ENCODE results near the gene LRSAM1. TPM values are rescaled to one million over a fixed set of nuclear protein-coding genes. Genes with fewer than 3 reads are reported as not detected.

LRSAM1 gene
- polyA plus RNA-seq, 1 donor: 17.5 TPM

DNA sequence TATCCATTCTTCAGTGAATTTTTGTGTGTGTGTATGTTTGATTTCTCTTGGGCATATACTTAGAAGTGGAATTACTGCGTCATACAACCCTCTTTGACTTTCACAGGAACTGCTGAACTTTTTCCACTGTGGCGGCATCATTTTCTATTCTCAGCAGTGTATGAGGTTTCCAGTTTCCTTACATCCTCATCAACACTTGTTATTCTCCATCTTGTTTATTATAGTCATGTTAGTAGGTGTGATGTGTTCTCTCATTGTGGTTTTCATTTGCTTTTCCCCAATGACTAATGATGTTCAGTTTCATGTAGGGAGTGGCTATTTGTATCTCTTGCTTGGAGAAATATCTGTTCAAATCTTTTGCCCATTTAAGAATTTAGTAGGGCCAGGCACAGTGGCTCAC lies 24.6 kb upstream of the LRSAM1 start:
- no peak for DNase-seq
- no peak overlapping the region for H3K4me3 ChIP-seq (ENCODE audit: low read length)
- peaks cover 7% of the 10 kb centered on the region for H3K4me1 ChIP-seq (ENCODE audit: control insufficient read depth, insufficient read depth, low read length)
- peaks cover 26% of the 10 kb centered on the region for H3K36me3 ChIP-seq (ENCODE audit: control insufficient read depth, insufficient read depth, low read length)
- no peak overlapping the region for H3K27ac ChIP-seq (ENCODE audit: low read length)
- WGBS (ENCODE audit: insufficient coverage, low lambda C conversion rate): 80% methylated on average over 1 of the region's 2 CpGs
- H3K9me3 ChIP-seq (ENCODE audit: control insufficient read depth, low read depth, low read length): no peaks in the 10 kb centered on the region
- no peaks in the 10 kb centered on the region for H3K27me3 ChIP-seq (ENCODE audit: control insufficient read depth, insufficient read depth, low read length)

GRCh38 chr9:127428348-127428747 lies 23.0 kb upstream of the LRSAM1 start:
- Histone ChIP-seq H3K9me3 (ENCODE audit: control insufficient read depth, low read depth, low read length) (no peaks in the 10 kb centered on the region), H3K36me3 (ENCODE audit: control insufficient read depth, insufficient read depth, low read length) (peaks cover 30% of the 10 kb centered on the region), H3K27me3 (ENCODE audit: control insufficient read depth, insufficient read depth, low read length) (no peaks in the 10 kb centered on the region), H3K4me1 (ENCODE audit: control insufficient read depth, insufficient read depth, low read length) (no peaks in the 10 kb centered on the region), H3K4me3 (ENCODE audit: low read length) (no peak overlapping the region), H3K27ac (ENCODE audit: low read length) (no peak overlapping the region)
- no peak for DNase-seq
- no CpG with 5 or more reads among the region's 3 CpGs for WGBS (ENCODE audit: insufficient coverage, low lambda C conversion rate)

- Histone ChIP-seq H3K27me3 (ENCODE audit: control insufficient read depth, insufficient read depth, low read length) (no peaks in the 10 kb centered on the region), H3K27ac (ENCODE audit: low read length) (no peak overlapping the region), H3K4me1 (ENCODE audit: control insufficient read depth, insufficient read depth, low read length) (no peaks in the 10 kb centered on the region), H3K9me3 (ENCODE audit: control insufficient read depth, low read depth, low read length) (no peaks in the 10 kb centered on the region), H3K4me3 (ENCODE audit: low read length) (no peak overlapping the region), H3K36me3 (ENCODE audit: control insufficient read depth, insufficient read depth, low read length) (peaks cover 50% of the 10 kb centered on the region)
- no peak for DNase-seq
- WGBS (ENCODE audit: insufficient coverage, low lambda C conversion rate): 100% methylated on average over 2 of the region's 8 CpGs
Observed at GRCh38 chr9:127430415-127430814, 20.9 kb upstream of the LRSAM1 start.

DNA sequence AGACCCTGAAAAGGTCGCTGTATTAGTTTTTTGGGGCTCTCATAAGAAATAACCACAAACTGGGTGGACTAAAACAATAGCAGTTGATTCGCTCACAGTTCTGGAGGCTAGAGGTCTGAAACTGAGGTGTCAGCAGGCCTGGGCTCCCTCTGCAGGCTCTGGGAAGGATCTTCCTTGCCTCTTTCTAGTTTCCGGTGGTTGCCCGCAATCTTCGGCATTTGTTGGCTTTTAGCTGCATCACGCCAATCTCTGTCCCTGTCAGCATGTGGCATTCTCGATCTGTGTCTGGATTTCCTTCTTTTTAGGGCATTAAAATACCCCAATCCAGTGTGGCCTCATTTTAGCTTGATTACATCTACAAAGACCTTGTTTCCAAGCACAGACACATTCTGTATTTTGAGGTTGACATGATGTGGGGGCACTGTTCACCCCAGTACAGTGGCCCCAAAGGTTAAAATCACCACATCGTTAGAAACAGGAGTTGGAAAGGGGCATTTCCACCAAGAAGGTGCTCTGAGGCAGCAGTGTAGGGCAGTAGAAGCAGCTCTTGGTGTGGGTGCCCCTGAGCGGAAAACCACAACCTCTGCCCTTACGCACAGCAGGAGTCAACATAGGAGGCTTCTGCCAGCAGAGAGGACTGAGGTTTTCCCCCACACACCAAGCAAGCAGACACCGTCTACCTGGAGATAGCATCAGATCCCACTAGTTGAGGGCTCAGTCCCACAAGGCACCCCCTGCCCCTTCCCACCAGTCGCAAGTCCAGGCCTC lies 13.6 kb upstream of the LRSAM1 start:
- Histone ChIP-seq H3K4me3 (ENCODE audit: low read length) (no peak overlapping the region), H3K36me3 (ENCODE audit: control insufficient read depth, insufficient read depth, low read length) (peaks cover 79% of the 10 kb centered on the region), H3K27ac (ENCODE audit: low read length) (no peak overlapping the region), H3K27me3 (ENCODE audit: control insufficient read depth, insufficient read depth, low read length) (no peaks in the 10 kb centered on the region), H3K9me3 (ENCODE audit: control insufficient read depth, low read depth, low read length) (no peaks in the 10 kb centered on the region), H3K4me1 (ENCODE audit: control insufficient read depth, insufficient read depth, low read length) (no peaks in the 10 kb centered on the region)
- WGBS (ENCODE audit: insufficient coverage, low lambda C conversion rate): 83% methylated on average over 3 of the region's 12 CpGs
- no peak for DNase-seq

GRCh38 chr9:127438394-127438793 lies 12.9 kb upstream of the LRSAM1 start:
- Histone ChIP-seq H3K27ac (ENCODE audit: low read length) (no peak overlapping the region), H3K36me3 (ENCODE audit: control insufficient read depth, insufficient read depth, low read length) (peaks cover 75% of the 10 kb centered on the region), H3K4me3 (ENCODE audit: low read length) (no peak overlapping the region), H3K27me3 (ENCODE audit: control insufficient read depth, insufficient read depth, low read length) (no peaks in the 10 kb centered on the region), H3K9me3 (ENCODE audit: control insufficient read depth, low read depth, low read length) (no peaks in the 10 kb centered on the region), H3K4me1 (ENCODE audit: control insufficient read depth, insufficient read depth, low read length) (no peaks in the 10 kb centered on the region)
- no peak for DNase-seq
- no CpG with 5 or more reads among the region's 9 CpGs for WGBS (ENCODE audit: insufficient coverage, low lambda C conversion rate)

DNA sequence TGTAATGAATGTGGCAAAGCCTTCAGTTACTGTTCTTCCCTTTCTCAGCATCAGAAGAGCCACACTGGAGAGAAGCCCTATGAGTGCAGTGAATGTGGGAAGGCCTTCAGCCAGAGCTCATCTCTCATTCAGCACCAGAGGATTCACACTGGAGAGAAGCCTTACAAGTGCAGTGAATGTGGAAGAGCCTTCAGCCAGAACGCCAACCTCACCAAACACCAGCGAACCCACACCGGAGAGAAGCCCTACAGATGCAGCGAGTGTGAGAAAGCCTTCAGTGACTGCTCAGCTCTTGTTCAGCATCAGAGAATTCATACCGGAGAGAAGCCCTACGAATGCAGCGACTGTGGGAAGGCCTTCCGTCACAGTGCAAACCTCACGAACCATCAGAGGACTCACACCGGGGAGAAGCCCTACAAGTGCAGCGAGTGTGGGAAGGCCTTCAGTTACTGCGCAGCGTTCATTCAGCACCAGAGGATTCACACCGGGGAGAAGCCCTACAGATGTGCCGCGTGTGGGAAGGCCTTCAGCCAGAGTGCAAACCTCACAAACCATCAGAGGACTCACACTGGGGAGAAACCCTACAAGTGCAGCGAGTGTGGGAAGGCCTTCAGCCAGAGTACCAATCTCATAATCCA lies 6.9 kb upstream of the LRSAM1 start:
- no peak for DNase-seq
- Histone ChIP-seq H3K36me3 (ENCODE audit: control insufficient read depth, insufficient read depth, low read length) (peaks cover 76% of the 10 kb centered on the region), H3K27me3 (ENCODE audit: control insufficient read depth, insufficient read depth, low read length) (no peaks in the 10 kb centered on the region), H3K27ac (ENCODE audit: low read length) (no peak overlapping the region), H3K9me3 (ENCODE audit: control insufficient read depth, low read depth, low read length) (no peaks in the 10 kb centered on the region), H3K4me3 (ENCODE audit: low read length) (no peak overlapping the region), H3K4me1 (ENCODE audit: control insufficient read depth, insufficient read depth, low read length) (no peaks in the 10 kb centered on the region)
- WGBS (ENCODE audit: insufficient coverage, low lambda C conversion rate): no CpG with 5 or more reads among the region's 17 CpGs

- Histone ChIP-seq H3K27ac (ENCODE audit: low read length) (no peak overlapping the region), H3K36me3 (ENCODE audit: control insufficient read depth, insufficient read depth, low read length) (peaks cover 78% of the 10 kb centered on the region)
- 100% methylated on average over 1 of the region's 15 CpGs for WGBS (ENCODE audit: insufficient coverage, low lambda C conversion rate)
Observed at GRCh38 chr9:127444921-127445850, 6.1 kb upstream of the LRSAM1 start.

GRCh38 chr9:127445851-127446712 lies 5.2 kb upstream of the LRSAM1 start:
- Histone ChIP-seq H3K36me3 (ENCODE audit: control insufficient read depth, insufficient read depth, low read length) (peaks cover 69% of the 10 kb centered on the region), H3K27ac (ENCODE audit: low read length) (no peak overlapping the region), H3K4me3 (ENCODE audit: low read length) (no peak overlapping the region), H3K9me3 (ENCODE audit: control insufficient read depth, low read depth, low read length) (no peaks in the 10 kb centered on the region), H3K4me1 (ENCODE audit: control insufficient read depth, insufficient read depth, low read length) (peaks cover 5% of the 10 kb centered on the region), H3K27me3 (ENCODE audit: control insufficient read depth, insufficient read depth, low read length) (no peaks in the 10 kb centered on the region)
- DNase-seq: no peak
- no CpG with 5 or more reads among the region's 4 CpGs for WGBS (ENCODE audit: insufficient coverage, low lambda C conversion rate)

More at GRCh38 chr9:127444921-127445850, 6.1 kb upstream of the LRSAM1 start:
- no peak for DNase-seq
- Histone ChIP-seq H3K9me3 (ENCODE audit: control insufficient read depth, low read depth, low read length) (no peaks in the 10 kb centered on the region), H3K4me1 (ENCODE audit: control insufficient read depth, insufficient read depth, low read length) (peaks cover 3% of the 10 kb centered on the region), H3K27me3 (ENCODE audit: control insufficient read depth, insufficient read depth, low read length) (no peaks in the 10 kb centered on the region), H3K4me3 (ENCODE audit: low read length) (no peak overlapping the region)

- no peak for DNase-seq
- Histone ChIP-seq H3K27me3 (ENCODE audit: control insufficient read depth, insufficient read depth, low read length) (no peaks in the 10 kb centered on the region), H3K36me3 (ENCODE audit: control insufficient read depth, insufficient read depth, low read length) (peaks cover 65% of the 10 kb centered on the region), H3K4me3 (ENCODE audit: low read length) (no peak overlapping the region), H3K27ac (ENCODE audit: low read length) (no peak overlapping the region), H3K4me1 (ENCODE audit: control insufficient read depth, insufficient read depth, low read length) (peaks cover 6% of the 10 kb centered on the region), H3K9me3 (ENCODE audit: control insufficient read depth, low read depth, low read length) (peaks cover 2% of the 10 kb centered on the region)
- WGBS (ENCODE audit: insufficient coverage, low lambda C conversion rate): 80% methylated on average over 1 of the region's 7 CpGs
Observed at GRCh38 chr9:127446713-127447415, 4.4 kb upstream of the LRSAM1 start.
